ENCODE data around the gene NT5C.

Gene NT5C

GRCh38 chr17:75084039-75084660 lies 47.4 kb downstream of the NT5C start:
- peak overlapping the region; percentile 25 for H3K27ac ChIP-seq
- no peak for TF ChIP-seq CTCF (conservative IDR thresholded peaks at IDR 0.05)

GRCh38 chr17:75082683-75083082 lies 48.9 kb downstream of the NT5C start:
- no peak overlapping the region for H3K27ac ChIP-seq
- no peak for TF ChIP-seq CTCF (conservative IDR thresholded peaks at IDR 0.05)

- no peak overlapping the region for H3K27ac ChIP-seq
- TF ChIP-seq CTCF (conservative IDR thresholded peaks at IDR 0.05), result no peak
Measured at GRCh38 chr17:75081611-75082540, 49.7 kb downstream of the NT5C start.
